Right lobe of liver (tissue), 4 donors: ENCODE measurements around the gene SPRED2.

Experiments used
- CTCF ChIP-seq, 4 donors: fragments of 200-600 bp in 3 of 4; fragments of 450-650 bp in 1 of 4; IDR thresholded peaks; one replicate each; pipeline versions ENCODE4 v1.5.1 to v1.8.0; 2016 to 2022; ENCODE audit warnings: antibody characterized with exemption in 4 of 4, mild to moderate bottlenecking in 2 of 4
- POLR2A ChIP-seq: fragments of 450-650 bp; IDR thresholded peaks from one replicate; pipeline ENCODE4 v1.6.1; 2017; ENCODE audit warnings: antibody characterized with exemption, mild to moderate bottlenecking
- donor health status: DM: no; HTN: no; CAD: no.
- donor health status: DM: no; HTN: no; CAD: no.
- donor health status: DM: no; HTN: yes; CAD: no.

GRCh38 chr2:65475000-65475399 is 42.6 kb upstream of the SPRED2 start:
- TF ChIP-seq CTCF (IDR thresholded peaks at IDR 0.05) (no peak), POLR2A (no peak)
